Glutamatergic neuron (in vitro differentiated cells): ENCODE measurements around the gene TM4SF5. TPM values are rescaled to one million over a fixed set of nuclear protein-coding genes. Genes with fewer than 3 reads are reported as not detected.

ENCODE experiments used
- DNase-seq: peaks from one replicate; pipeline ENCODE4 v3.0.0; 2022
- H3K27ac Mint-ChIP-seq: one replicate; pipeline ENCODE4 v1.8.0; 2020; ENCODE audit warnings: mild to moderate bottlenecking, mixed read lengths, inconsistent platforms; ENCODE audit not compliant: unreplicated experiment
- H3K27me3 Mint-ChIP-seq: one replicate; pipeline ENCODE4 v1.8.0; 2020; ENCODE audit warnings: mild to moderate bottlenecking, moderate library complexity, mixed read lengths, inconsistent platforms; ENCODE audit not compliant: unreplicated experiment
- H3K36me3 Mint-ChIP-seq: one replicate; pipeline ENCODE4 v1.8.0; 2020; ENCODE audit warnings: mild to moderate bottlenecking, mixed read lengths, inconsistent platforms; ENCODE audit not compliant: unreplicated experiment
- H3K4me1 Mint-ChIP-seq: one replicate; pipeline ENCODE4 v1.8.0; 2020; ENCODE audit warnings: mild to moderate bottlenecking, low read depth, mixed read lengths, inconsistent platforms; ENCODE audit not compliant: unreplicated experiment
- H3K4me3 Mint-ChIP-seq: one replicate; pipeline ENCODE4 v1.8.0; 2020; ENCODE audit warnings: mild to moderate bottlenecking, mixed read lengths, inconsistent platforms; ENCODE audit not compliant: unreplicated experiment
- H3K9me3 Mint-ChIP-seq: one replicate; pipeline ENCODE4 v1.8.0; 2020; ENCODE audit warnings: mild to moderate bottlenecking, moderate library complexity, mixed read lengths, inconsistent platforms; ENCODE audit not compliant: unreplicated experiment
- CTCF ChIP-seq: fragments of 200-600 bp; sonication (generic); IDR thresholded peaks from one replicate; pipeline ENCODE4 v1.5.0; 2021; ENCODE audit not compliant: partially characterized antibody, unreplicated experiment
- total RNA-seq: library from RNA; stranded (reverse); fragmentation: NEBNext Ultra II Directional; extraction: Animal tissue kit (Norgen Biotek cat#: 25700); gene quantifications from one replicate; pipeline ENCODE4 v1.2.1, GENCODE V29; 2021; ENCODE audit not compliant: unreplicated experiment

The TM4SF5 gene
- total RNA-seq, 1 donor from 2014 or later = not detected

GRCh38 chr17:4744999-4745969 is 26.4 kb upstream of the TM4SF5 start:
- Mint-ChIP-seq H3K4me3 (peak overlapping the region; percentile 34), H3K27ac (no peak overlapping the region), H3K9me3 (peaks cover 2% of the 10 kb centered on the region), H3K4me1 (no peaks in the 10 kb centered on the region), H3K27me3 (peaks cover 17% of the 10 kb centered on the region), H3K36me3 (peaks cover 3% of the 10 kb centered on the region)
- TF ChIP-seq CTCF = no peak
- no peak for DNase-seq

GRCh38 chr17:4747847-4748246 is 23.8 kb upstream of the TM4SF5 start:
- Mint-ChIP-seq H3K27ac (no peak overlapping the region), H3K36me3 (no peaks in the 10 kb centered on the region), H3K9me3 (peaks cover 4% of the 10 kb centered on the region), H3K27me3 (peaks cover 8% of the 10 kb centered on the region), H3K4me1 (no peaks in the 10 kb centered on the region), H3K4me3 (no peak overlapping the region)
- no peak for TF ChIP-seq CTCF
- no peak for DNase-seq

- DNase-seq = no peak
- H3K36me3 Mint-ChIP-seq = no peaks in the 10 kb centered on the region
- peaks cover 4% of the 10 kb centered on the region for H3K9me3 Mint-ChIP-seq
- H3K27me3 Mint-ChIP-seq = peaks cover 5% of the 10 kb centered on the region
- H3K27ac Mint-ChIP-seq = no peak overlapping the region
- no peaks in the 10 kb centered on the region for H3K4me1 Mint-ChIP-seq
- H3K4me3 Mint-ChIP-seq = no peak overlapping the region
- TF ChIP-seq CTCF = no peak
Measured at GRCh38 chr17:4748686-4749085, 23.0 kb upstream of the TM4SF5 start.

GRCh38 chr17:4750606-4751005 is 21.1 kb upstream of the TM4SF5 start:
- H3K27ac Mint-ChIP-seq = no peak overlapping the region

More at GRCh38 chr17:4750606-4751005, 21.1 kb upstream of the TM4SF5 start:
- Mint-ChIP-seq H3K27me3 (no peaks in the 10 kb centered on the region), H3K4me3 (no peak overlapping the region), H3K9me3 (peaks cover 5% of the 10 kb centered on the region), H3K4me1 (no peaks in the 10 kb centered on the region), H3K36me3 (no peaks in the 10 kb centered on the region)
- DNase-seq = no peak
- TF ChIP-seq CTCF = no peak
